ENCODE data around the gene PPM1G. TPM values are rescaled to one million over a fixed set of nuclear protein-coding genes. Genes with fewer than 3 reads are reported as not detected.
A peak's percentile ranks its signal among the peaks of the same experiment; 100 is the strongest.

PPM1G gene
- polyA plus RNA-seq, 1 donor from 2014 or later = 80.1 TPM

DNA sequence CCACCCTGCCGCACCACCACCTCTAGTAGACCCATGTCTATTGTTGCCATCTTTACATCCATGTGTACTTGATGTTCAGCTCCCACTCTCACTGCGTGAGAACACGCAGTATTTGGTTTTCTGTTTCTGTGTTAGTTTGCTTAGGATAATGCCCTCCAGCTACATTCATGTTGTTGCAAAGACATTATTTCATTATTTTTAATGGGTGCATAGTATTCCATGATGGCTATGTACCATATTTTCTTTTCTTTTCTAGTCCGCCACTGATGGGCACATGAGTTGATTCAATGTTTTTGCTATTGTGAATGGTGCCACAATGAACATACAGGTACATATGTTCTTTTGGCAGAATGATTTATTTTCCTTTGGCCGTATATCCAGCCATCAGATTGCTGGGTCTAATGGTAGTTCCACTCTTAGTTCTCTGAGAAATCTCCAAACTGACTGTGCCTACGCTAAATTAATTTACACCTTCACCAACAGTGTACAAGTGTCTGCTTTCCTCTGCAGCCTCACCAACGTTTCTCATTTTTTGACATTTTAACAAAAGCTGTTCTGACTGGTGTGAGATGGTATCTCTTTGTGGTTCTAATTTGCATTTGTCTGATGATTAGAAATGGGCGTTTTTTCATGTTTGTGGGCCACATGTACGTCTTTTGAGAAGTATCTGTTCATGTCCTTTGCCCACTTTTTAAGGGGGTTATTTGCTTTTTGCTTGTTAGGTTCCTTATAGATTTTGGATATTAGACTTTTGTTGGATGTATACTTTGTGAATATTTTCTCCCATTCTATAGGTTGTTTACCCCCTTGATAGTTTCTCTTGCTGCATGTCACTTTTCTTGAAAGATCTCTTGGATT is 18.3 kb downstream of the PPM1G start:
- no peaks in the 10 kb centered on the region for H3K9me3 Mint-ChIP-seq
- no peak overlapping the region for H3K27ac Mint-ChIP-seq
- H3K27me3 Mint-ChIP-seq = no peaks in the 10 kb centered on the region
- H3K4me3 Mint-ChIP-seq = no peak overlapping the region
- H3K36me3 Mint-ChIP-seq = peaks cover 3% of the 10 kb centered on the region
- peaks cover 0 to 13% (median 6%) of the 10 kb centered on the region in 3 donors for H3K4me1 Mint-ChIP-seq

- H3K4me3 Mint-ChIP-seq = peak overlapping the region; percentile 63 to 91 (median 82)
- H3K4me1 Mint-ChIP-seq = peaks cover 9 to 23% (median 18%) of the 10 kb centered on the region in 3 donors
- peak overlapping the region; percentile 91 to 96 (median 93) for H3K27ac Mint-ChIP-seq
- H3K9me3 Mint-ChIP-seq = no peaks in the 10 kb centered on the region
- H3K27me3 Mint-ChIP-seq = no peaks in the 10 kb centered on the region
- peaks cover 2% of the 10 kb centered on the region for H3K36me3 Mint-ChIP-seq
These were observed 27.7 kb downstream of the PPM1G start for GRCh38 chr2:27381577-27382181.

DNA sequence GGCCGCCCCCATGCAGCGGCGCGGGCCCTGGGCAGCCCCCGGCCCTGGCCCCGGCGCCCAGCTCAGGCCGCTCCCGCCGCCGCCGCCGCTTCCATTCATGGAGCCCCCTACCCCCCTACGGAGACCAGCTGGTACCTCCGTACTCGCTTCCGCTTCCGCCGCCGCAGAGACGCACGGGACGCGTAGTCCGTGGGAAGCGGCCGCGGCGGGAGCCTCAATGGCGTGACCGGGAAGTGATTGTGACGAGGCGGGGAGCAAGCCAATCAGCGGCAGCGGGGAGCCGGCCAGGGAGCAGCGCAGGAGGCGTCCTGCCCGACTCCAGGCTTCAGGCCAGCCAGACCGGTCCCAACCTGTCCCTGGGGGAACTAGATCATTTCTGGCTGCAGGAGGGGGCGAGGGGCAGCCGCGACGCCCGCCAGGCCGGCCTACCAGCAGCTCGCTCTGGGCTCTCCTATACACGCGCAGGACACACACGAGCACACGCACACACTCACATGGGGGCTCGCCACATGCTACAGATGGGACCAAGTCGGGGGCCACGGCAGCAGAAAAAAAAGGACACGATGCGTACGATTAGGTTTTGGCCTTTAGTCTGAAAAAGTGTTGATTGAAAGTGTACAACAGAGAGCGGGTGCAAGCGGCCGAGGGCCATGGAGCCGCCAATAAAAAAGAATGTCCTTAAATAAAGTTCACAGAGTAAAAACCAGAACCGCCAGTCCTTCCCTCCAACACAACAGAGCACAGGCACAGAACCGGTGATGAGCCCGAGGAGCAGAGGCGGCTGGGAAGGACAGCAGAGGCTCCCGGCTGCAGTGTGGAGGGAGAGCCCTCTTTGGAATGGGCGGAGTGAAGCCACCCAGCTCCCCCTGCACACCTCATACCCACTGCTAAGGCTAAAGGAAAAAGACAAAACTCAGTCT is 28.5 kb downstream of the PPM1G start, which contains the start of gene ZNF513:
ZNF513 (minus strand) TSS at position 109 of the 920 bp plus-strand sequence. CDS start 208 bp downstream, outside the sequence.
- peak within 1 kb of the TSS; percentile 91 to 96 (median 93) for H3K27ac Mint-ChIP-seq
- H3K36me3 Mint-ChIP-seq = peaks cover 2% of the 10 kb centered on the region
- H3K4me1 Mint-ChIP-seq = peaks cover 9 to 23% (median 18%) of the 10 kb centered on the region in 3 donors
- H3K27me3 Mint-ChIP-seq = no peaks in the 10 kb centered on the region
- no peaks in the 10 kb centered on the region for H3K9me3 Mint-ChIP-seq
- peak within 1 kb of the TSS; percentile 79 to 97 (median 88) for H3K4me3 Mint-ChIP-seq

DNA sequence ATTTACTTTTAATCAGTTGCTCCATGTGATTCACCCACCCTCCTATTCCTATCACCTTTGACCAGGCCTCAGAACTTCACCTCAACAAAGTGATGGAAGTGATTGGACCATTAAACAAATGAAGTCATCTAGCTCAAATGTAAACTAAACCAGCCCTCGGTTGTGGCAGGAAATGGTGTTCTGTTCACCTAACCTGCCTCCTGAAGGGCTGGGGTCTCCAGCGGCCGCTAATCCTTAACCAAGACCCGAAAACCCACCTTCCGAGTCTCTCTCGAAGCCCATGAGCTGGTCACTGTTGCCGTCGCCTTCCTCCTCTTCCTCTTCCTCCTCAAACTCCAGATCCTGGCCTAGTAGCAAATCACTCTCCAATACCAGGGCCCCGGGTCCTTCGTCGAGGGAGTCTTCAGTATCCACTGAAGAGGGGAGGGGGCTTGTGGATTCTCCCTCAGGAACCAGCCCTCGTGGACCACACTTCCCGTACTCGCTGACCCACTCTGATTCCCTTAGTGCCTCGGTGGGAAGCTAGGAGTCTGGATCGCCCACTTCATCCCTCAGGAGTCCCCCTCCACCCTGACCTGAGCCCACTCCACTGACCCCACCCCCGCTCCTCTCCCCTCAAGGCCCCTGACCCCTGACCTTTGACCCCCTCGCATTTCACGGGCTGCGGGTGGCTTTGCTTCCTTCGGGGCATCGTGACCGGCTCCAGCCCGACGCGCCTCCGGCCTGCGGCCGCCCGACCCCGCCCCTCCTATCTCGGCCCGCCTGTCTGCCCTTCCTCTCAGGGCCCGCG is 29.4 kb downstream of the PPM1G start:
- peak overlapping the region; percentile 79 to 95 (median 88) for H3K4me3 Mint-ChIP-seq
- no peaks in the 10 kb centered on the region for H3K9me3 Mint-ChIP-seq
- peaks cover 2% of the 10 kb centered on the region for H3K36me3 Mint-ChIP-seq
- peak overlapping the region; percentile 90 to 96 (median 91) for H3K27ac Mint-ChIP-seq
- no peaks in the 10 kb centered on the region for H3K27me3 Mint-ChIP-seq
- H3K4me1 Mint-ChIP-seq = peaks cover 9 to 23% (median 18%) of the 10 kb centered on the region in 3 donors

DNA sequence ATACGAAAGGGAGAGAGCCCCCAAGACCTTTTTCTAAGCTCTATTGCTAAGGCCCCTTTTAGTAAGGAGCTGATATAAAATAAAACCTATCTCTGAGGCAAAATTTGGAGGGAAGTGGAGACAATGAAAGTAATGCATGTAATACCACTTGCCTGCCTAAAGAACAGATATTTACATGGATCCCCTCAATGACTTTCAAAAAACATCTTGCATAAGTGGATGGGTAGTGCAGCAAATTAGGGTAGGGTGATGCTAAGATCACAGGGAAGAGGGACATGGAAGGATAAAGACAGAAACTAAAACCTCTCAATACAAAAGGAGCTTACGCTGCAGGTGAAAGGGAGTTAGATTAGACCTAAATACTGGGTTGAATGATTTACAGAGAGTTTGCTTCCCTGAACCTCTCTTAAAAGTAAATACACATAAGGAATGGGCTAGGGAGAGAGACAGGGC is 30.0 kb downstream of the PPM1G start:
- Mint-ChIP-seq H3K9me3 (no peaks in the 10 kb centered on the region), H3K27ac (peak overlapping the region; percentile 0 to 91 (median 90)), H3K27me3 (no peaks in the 10 kb centered on the region), H3K4me3 (peak overlapping the region; percentile 79 to 95 (median 88)), H3K36me3 (peaks cover 2% of the 10 kb centered on the region), H3K4me1 (peaks cover 9 to 23% (median 18%) of the 10 kb centered on the region in 3 donors)

GRCh38 chr2:27378809-27379290 is 30.5 kb downstream of the PPM1G start:
- peaks cover 9 to 23% (median 18%) of the 10 kb centered on the region in 3 donors for H3K4me1 Mint-ChIP-seq
- H3K27me3 Mint-ChIP-seq = no peaks in the 10 kb centered on the region
- peak overlapping the region in 2 of 3 donors; percentile 90 to 91 for H3K27ac Mint-ChIP-seq
- H3K36me3 Mint-ChIP-seq = peaks cover 2% of the 10 kb centered on the region
- H3K4me3 Mint-ChIP-seq = peak overlapping the region in 1 of 4 donors; percentile 79
- H3K9me3 Mint-ChIP-seq = no peaks in the 10 kb centered on the region

DNA sequence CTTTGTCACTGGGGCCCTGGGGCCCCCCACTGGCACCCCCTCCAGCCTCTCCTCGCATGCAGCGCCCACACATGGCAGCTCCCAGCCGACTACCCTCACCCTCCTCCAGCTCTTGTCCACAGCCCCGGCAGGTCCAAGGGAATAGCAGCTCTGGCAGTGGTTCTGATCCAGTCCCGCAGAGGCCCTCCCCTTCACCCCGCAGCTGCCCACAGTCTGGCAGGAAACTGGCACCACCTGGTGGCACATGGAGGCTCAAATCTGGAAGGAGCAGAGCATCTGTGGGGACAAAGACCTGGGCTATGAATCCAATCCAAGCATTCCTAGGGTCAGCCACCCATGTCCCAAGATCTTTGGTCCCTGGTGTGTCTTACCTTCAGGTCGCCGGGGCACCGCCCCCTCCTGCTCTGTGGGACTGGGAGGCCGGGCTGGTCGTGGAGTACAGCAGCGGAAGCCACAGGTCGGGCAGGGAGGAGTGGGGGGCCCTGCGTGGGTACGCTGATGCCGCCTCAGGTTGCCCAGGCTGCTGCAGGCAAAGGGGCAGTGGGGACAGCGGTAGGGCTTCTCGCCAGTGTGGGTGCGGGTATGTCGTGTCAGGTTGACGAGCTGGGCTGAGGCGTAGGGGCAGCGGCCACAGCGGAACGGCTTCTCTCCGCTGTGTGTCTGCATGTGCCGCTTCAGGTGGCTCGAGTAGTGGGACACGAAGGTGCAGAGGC is 31.1 kb downstream of the PPM1G start:
- H3K27ac Mint-ChIP-seq = peak overlapping the region in 1 of 3 donors; percentile 77
- peaks cover 2% of the 10 kb centered on the region for H3K36me3 Mint-ChIP-seq
- H3K9me3 Mint-ChIP-seq = no peaks in the 10 kb centered on the region
- peaks cover 12 to 23% (median 18%) of the 10 kb centered on the region in 3 donors for H3K4me1 Mint-ChIP-seq
- H3K27me3 Mint-ChIP-seq = no peaks in the 10 kb centered on the region
- H3K4me3 Mint-ChIP-seq = peak overlapping the region in 2 of 4 donors; percentile 12 to 76

DNA sequence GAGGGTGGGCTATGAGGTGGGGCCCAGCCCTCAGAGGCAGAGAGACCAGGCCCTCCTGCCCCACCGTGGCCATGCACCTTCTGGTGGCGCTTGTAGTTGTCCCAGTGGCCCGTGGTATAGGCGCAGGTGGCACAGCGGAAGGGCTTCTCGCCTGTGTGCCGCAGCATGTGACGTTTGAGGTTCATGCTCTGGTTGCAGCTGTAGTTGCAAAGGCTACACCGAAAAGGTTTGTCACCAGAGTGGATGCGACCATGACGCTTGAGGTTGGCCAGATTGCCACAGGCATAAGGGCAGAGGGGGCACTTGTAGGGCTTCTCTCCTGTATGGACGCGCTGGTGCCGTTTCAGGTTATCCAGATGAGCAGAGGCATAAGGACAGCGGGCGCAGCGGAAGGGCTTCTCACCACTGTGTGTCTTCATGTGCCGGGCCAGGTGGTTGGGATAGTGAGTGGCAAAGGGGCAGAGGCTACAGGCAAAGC is 31.7 kb downstream of the PPM1G start:
- Mint-ChIP-seq H3K27me3 (no peaks in the 10 kb centered on the region), H3K27ac (peak overlapping the region in 1 of 3 donors; percentile 77), H3K4me1 (peaks cover 16 to 26% (median 21%) of the 10 kb centered on the region in 3 donors), H3K4me3 (peak overlapping the region in 1 of 4 donors; percentile 76), H3K9me3 (no peaks in the 10 kb centered on the region), H3K36me3 (peaks cover 2% of the 10 kb centered on the region)

- Mint-ChIP-seq H3K36me3 (peaks cover 2% of the 10 kb centered on the region), H3K4me1 (peaks cover 18 to 30% (median 27%) of the 10 kb centered on the region in 3 donors), H3K4me3 (peak overlapping the region in 2 of 4 donors; percentile 69 to 75), H3K27me3 (no peaks in the 10 kb centered on the region), H3K9me3 (no peaks in the 10 kb centered on the region), H3K27ac (no peak overlapping the region)
These were observed 32.3 kb downstream of the PPM1G start for GRCh38 chr2:27376866-27377617.

DNA sequence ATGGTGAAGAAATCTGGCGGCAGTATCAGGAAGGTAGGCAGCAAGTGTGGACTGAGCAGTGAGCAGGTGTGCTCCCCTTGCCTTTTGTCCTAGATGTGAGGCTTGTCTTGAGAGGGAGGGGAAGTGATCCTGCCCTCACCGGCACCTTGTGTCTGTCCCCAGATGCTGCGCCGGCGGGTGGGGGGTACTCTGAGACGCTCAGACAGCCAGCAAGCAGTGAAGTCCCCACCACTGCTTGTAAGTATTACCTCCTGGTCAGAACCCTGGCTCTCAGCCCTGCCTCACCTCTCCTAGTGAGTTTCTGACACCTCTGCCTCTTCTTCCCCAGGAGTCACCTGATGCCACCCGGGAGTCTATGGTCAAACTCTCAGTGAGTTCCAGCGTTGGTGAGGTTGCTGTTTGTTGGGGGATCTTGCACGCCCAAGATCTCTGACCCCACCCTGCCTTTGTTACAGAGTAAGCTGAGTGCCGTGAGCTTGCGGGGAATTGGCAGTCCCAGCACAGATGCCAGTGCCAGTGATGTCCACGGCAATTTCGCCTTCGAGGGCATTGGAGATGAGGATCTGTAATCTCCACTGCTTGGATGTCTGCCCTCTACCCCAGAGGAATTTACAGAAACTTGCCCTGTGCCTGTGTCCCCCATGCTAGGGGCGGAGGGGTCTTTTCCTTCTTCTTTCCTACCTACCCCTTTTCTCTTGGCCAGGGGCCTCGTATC is 33.1 kb downstream of the PPM1G start:
- peak overlapping the region in 1 of 4 donors; percentile 69 for H3K4me3 Mint-ChIP-seq
- no peaks in the 10 kb centered on the region for H3K27me3 Mint-ChIP-seq
- H3K4me1 Mint-ChIP-seq = peaks cover 25 to 29% (median 28%) of the 10 kb centered on the region in 3 donors
- H3K9me3 Mint-ChIP-seq = no peaks in the 10 kb centered on the region
- H3K27ac Mint-ChIP-seq = no peak overlapping the region
- H3K36me3 Mint-ChIP-seq = peaks cover 2% of the 10 kb centered on the region

DNA sequence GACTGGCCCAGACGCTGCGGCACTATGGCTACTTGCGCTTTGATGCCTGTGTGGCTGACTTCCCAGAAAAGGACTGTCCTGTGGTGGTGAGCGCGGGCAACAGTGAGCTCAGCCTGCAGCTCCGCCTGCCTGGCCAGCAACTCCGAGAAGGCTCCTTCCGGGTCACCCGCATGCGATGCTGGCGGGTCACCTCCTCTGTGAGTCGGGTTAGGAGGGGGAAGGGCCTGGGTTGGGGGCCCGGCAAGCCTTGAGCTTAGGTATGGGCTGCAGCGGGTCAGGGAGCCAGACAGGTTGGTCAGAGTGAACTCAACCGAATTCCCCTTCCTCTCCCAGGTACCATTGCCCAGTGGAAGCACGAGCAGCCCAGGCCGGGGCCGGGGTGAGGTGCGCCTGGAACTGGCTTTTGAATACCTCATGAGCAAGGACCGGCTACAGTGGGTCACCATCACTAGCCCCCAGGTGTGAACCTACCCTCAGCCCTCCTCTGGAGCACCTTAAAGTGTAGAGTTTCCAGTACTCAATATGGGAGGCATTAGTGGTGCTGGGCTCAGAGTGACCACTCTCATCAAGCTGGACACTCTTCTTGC is 33.8 kb downstream of the PPM1G start:
- no peak overlapping the region for H3K27ac Mint-ChIP-seq
- H3K4me1 Mint-ChIP-seq = peaks cover 23 to 25% (median 24%) of the 10 kb centered on the region in 3 donors
- H3K9me3 Mint-ChIP-seq = no peaks in the 10 kb centered on the region
- H3K36me3 Mint-ChIP-seq = peaks cover under 1% of the 10 kb centered on the region
- no peaks in the 10 kb centered on the region for H3K27me3 Mint-ChIP-seq
- H3K4me3 Mint-ChIP-seq = peak overlapping the region in 1 of 4 donors; percentile 69

All from IgD-negative memory B cell (primary cell).